Liver (tissue), 9 donors: ENCODE measurements around the gene MLXIP. TPM values are rescaled to one million over a fixed set of nuclear protein-coding genes. Genes with fewer than 3 reads are reported as not detected.

Experiments used
- DNase-seq: peaks from one replicate; pipeline ENCODE4 v3.0.0-alpha.2; 2017; ENCODE audit warnings: low spot score
- H3K27ac ChIP-seq, 2 donors: one replicate each; pipeline ENCODE4 v1.7.0; 2013; ENCODE audit warnings: inconsistent platforms in 2 of 2, low read length in 2 of 2, control low read depth in 1 of 2, low read depth in 1 of 2, mild to moderate bottlenecking in 1 of 2
- H3K27me3 ChIP-seq, 4 donors: one replicate each; pipeline versions ENCODE4 v1.6.1 to v1.7.0; 2013; ENCODE audit warnings: low read length in 3 of 4, inconsistent platforms in 1 of 4, mild to moderate bottlenecking in 1 of 4, moderate library complexity in 1 of 4; ENCODE audit not compliant: control insufficient read depth in 4 of 4, insufficient read depth in 4 of 4
- H3K36me3 ChIP-seq, 4 donors: one replicate each; pipeline versions ENCODE4 v1.6.1 to v1.7.0; 2013; ENCODE audit warnings: low read length in 3 of 4, mild to moderate bottlenecking in 3 of 4, low read depth in 1 of 4, moderate library complexity in 1 of 4; ENCODE audit not compliant: control insufficient read depth in 4 of 4, insufficient read depth in 3 of 4
- H3K4me1 ChIP-seq, 4 donors: one replicate each; pipeline versions ENCODE4 v1.6.1 to v1.7.0; 2013; ENCODE audit warnings: low read length in 3 of 4, mild to moderate bottlenecking in 3 of 4, moderate library complexity in 1 of 4; ENCODE audit not compliant: control insufficient read depth in 4 of 4, insufficient read depth in 4 of 4
- H3K4me3 ChIP-seq, 3 donors: one replicate each; pipeline versions ENCODE4 v1.6.1 to v1.7.0; 2013; ENCODE audit warnings: low read length in 3 of 3, control low read depth in 1 of 3, low read depth in 1 of 3, mild to moderate bottlenecking in 1 of 3
- H3K9ac ChIP-seq, 2 donors: one replicate each; pipeline ENCODE4 v1.7.0; 2013; ENCODE audit warnings: low read length in 2 of 2, mild to moderate bottlenecking in 2 of 2, moderate library complexity in 2 of 2, control low read depth in 1 of 2, low read depth in 1 of 2
- H3K9me3 ChIP-seq, 4 donors: one replicate each; pipeline versions ENCODE4 v1.6.1 to v1.7.0; 2013; ENCODE audit warnings: low read length in 3 of 4; ENCODE audit not compliant: control insufficient read depth in 4 of 4
- ATF3 ChIP-seq: IDR thresholded peaks from 2 replicates; pipeline ENCODE4 v1.6.1; 2016; ENCODE audit warnings: antibody characterized with exemption
- CTCF ChIP-seq: fragments of 150-350 bp; IDR thresholded peaks from 2 replicates; pipeline ENCODE4 v1.5.1; 2017; ENCODE audit warnings: improper control_type of control experiment, low read depth, low read length; ENCODE audit not compliant: missing input control
- EGR1 ChIP-seq, 2 donors: IDR thresholded peaks; 2 replicates each; pipeline ENCODE4 v1.6.1; 2016 to 2018; ENCODE audit warnings: antibody characterized with exemption in 2 of 2, low read depth in 2 of 2
- FOXA1 ChIP-seq: IDR thresholded peaks from 2 replicates; pipeline ENCODE4 v1.6.1; 2016; ENCODE audit warnings: antibody characterized with exemption
- FOXA2 ChIP-seq: IDR thresholded peaks from 2 replicates; pipeline ENCODE4 v1.6.1; 2016; ENCODE audit warnings: antibody characterized with exemption
- GABPA ChIP-seq, 2 donors: IDR thresholded peaks in 1 of 2; conservative IDR thresholded peaks in 1 of 2; 2 replicates each; pipeline ENCODE4 v1.6.1; 2016; ENCODE audit warnings: antibody characterized with exemption in 2 of 2, mild to moderate bottlenecking in 1 of 2, moderate library complexity in 1 of 2
- HNF4A ChIP-seq, 2 donors: conservative IDR thresholded peaks; 2 replicates each; pipeline ENCODE4 v1.6.1; 2016; ENCODE audit warnings: antibody characterized with exemption in 2 of 2, mild to moderate bottlenecking in 2 of 2
- JUND ChIP-seq, 2 donors: IDR thresholded peaks; 2 replicates each; pipeline ENCODE4 v1.6.1; 2016; ENCODE audit warnings: antibody characterized with exemption in 2 of 2
- MAX ChIP-seq: IDR thresholded peaks from 2 replicates; pipeline ENCODE4 v1.6.1; 2016; ENCODE audit warnings: antibody characterized with exemption
- NR2F2 ChIP-seq: IDR thresholded peaks from 2 replicates; pipeline ENCODE4 v1.6.1; 2016; ENCODE audit warnings: antibody characterized with exemption
- RAD21 ChIP-seq, 2 donors: IDR thresholded peaks; 2 replicates each; pipeline ENCODE4 v1.6.1; 2016; ENCODE audit warnings: antibody characterized with exemption in 2 of 2, mild to moderate bottlenecking in 2 of 2
- REST ChIP-seq: IDR thresholded peaks from 2 replicates; pipeline ENCODE4 v1.6.1; 2016; ENCODE audit warnings: antibody characterized with exemption, mild to moderate bottlenecking
- RXRA ChIP-seq, 2 donors: IDR thresholded peaks; 2 replicates each; pipeline ENCODE4 v1.6.1; 2017 to 2018; ENCODE audit warnings: antibody characterized with exemption in 2 of 2, mild to moderate bottlenecking in 1 of 2
- SP1 ChIP-seq: IDR thresholded peaks from 2 replicates; pipeline ENCODE4 v1.6.1; 2018; ENCODE audit warnings: antibody characterized with exemption, mild to moderate bottlenecking
- TAF1 ChIP-seq: conservative IDR thresholded peaks from 2 replicates; pipeline ENCODE4 v1.6.1; 2016; ENCODE audit warnings: antibody characterized with exemption, mild to moderate bottlenecking
- ZBTB33 ChIP-seq: IDR thresholded peaks from 2 replicates; pipeline ENCODE4 v1.6.1; 2016; ENCODE audit warnings: antibody characterized with exemption
- WGBS: extraction: QIAGEN DNeasy Blood & Tissue Kit; methylation state at CpG from one replicate; pipeline ENCODE4 v1.1.7; 2013; 5-methylcytosine and 5-hydroxymethylcytosine counted together
- polyA plus RNA-seq, 2 donors: library from polyadenylated mRNA; stranded (reverse) in 1 of 2; unstranded in 1 of 2; fragments of 200-250 nt in 1 of 2; fragments of >200 nt in 1 of 2; fragmentation: Nextera tagmentation in 1 of 2; extraction: Ambion mirVana in 1 of 2; gene quantifications; one replicate each; pipeline versions ENCODE4 v1.2.1 to v1.2.3, GENCODE V29; 2013 to 2015
- total RNA-seq, 2 donors: library from RNA; depleted of rRNA; stranded (reverse); fragments of >200 nt; gene quantifications; one replicate each; pipeline ENCODE4 v1.2.3, GENCODE V29; 2014
- donor health status: healthy.
- donor health status: healthy.
- donor health status: healthy.
- donor health status: healthy.
- donor health status: healthy.

MLXIP gene
- total and polyA plus RNA-seq, 4 donors, result 10.6 to 19.5 (median 11.0) TPM

GRCh38 chr12:122057007-122057735 is 21.4 kb upstream of the MLXIP start:
- no peak for DNase-seq
- H3K9me3 ChIP-seq, result no peaks in the 10 kb centered on the region
- no peak overlapping the region for H3K27ac ChIP-seq
- H3K36me3 ChIP-seq, result peaks cover 0 to 6% (median 0%) of the 10 kb centered on the region in 4 donors
- no peak overlapping the region for H3K4me3 ChIP-seq
- H3K9ac ChIP-seq, result no peak overlapping the region
- TF ChIP-seq GABPA (IDR thresholded peaks at IDR 0.05 in 1 of 2, conservative IDR thresholded peaks at IDR 0.05 in 1 of 2), result no peak
- no peak for TF ChIP-seq RXRA (IDR thresholded peaks at IDR 0.05)
- TF ChIP-seq REST, result no peak
- no peak for TF ChIP-seq FOXA2
- TF ChIP-seq HNF4A (conservative IDR thresholded peaks at IDR 0.05), result no peak
- no peak for TF ChIP-seq FOXA1
- no peak for TF ChIP-seq JUND (IDR thresholded peaks at IDR 0.05)
- TF ChIP-seq SP1, result no peak
- TF ChIP-seq TAF1, result no peak
- no peak for TF ChIP-seq EGR1 (IDR thresholded peaks at IDR 0.05; ENCODE audit: low read depth in 2 of 2)
- TF ChIP-seq RAD21 (IDR thresholded peaks at IDR 0.05), result no peak
- TF ChIP-seq ATF3, result no peak
- no peak for TF ChIP-seq CTCF
- TF ChIP-seq NR2F2, result no peak
- TF ChIP-seq ZBTB33, result no peak
- TF ChIP-seq MAX, result no peak
- H3K27me3 ChIP-seq, result no peaks in the 10 kb centered on the region
- peaks cover 3 to 28% (median 14%) of the 10 kb centered on the region in 4 donors for H3K4me1 ChIP-seq
- 95% methylated on average over 11 of the region's 11 CpGs for WGBS
